ENCODE measurements around the gene TPM3. TPM values are rescaled to one million over a fixed set of nuclear protein-coding genes. Genes with fewer than 3 reads are reported as not detected.
A peak's percentile ranks its signal among the peaks of the same experiment; 100 is the strongest.

The TPM3 gene
- total and polyA plus RNA-seq, 9 of the 15 experiments (the other 6 are each of a cell fraction or from before 2014, with no cell fraction given): 202 to 604 (median 421) TPM

GRCh38 chr1:154159554-154159953 is 32.3 kb downstream of the TPM3 start (continued):
- TF ChIP-seq ZNF609 (CRISPR knock-in tag; IDR thresholded peaks at IDR 0.05; ENCODE audit: borderline replicate concordance): no peak
- no peak for TF ChIP-seq CXXC5 (CRISPR knock-in tag; IDR thresholded peaks at IDR 0.05)
- no peak for TF ChIP-seq MITF (IDR thresholded peaks at IDR 0.05)
- TF ChIP-seq PRDM10 (IDR thresholded peaks at IDR 0.05; ENCODE audit: partially characterized antibody): no peak
- no peak for TF ChIP-seq NFIC (IDR thresholded peaks at IDR 0.05)
- no peak for TF ChIP-seq ATF4 (CRISPR knock-in tag; IDR thresholded peaks at IDR 0.05)
- TF ChIP-seq RFX7 (CRISPR knock-in tag; IDR thresholded peaks at IDR 0.05): no peak
- TF ChIP-seq ZBTB26 (CRISPR knock-in tag; IDR thresholded peaks at IDR 0.05): no peak
- TF ChIP-seq MAFF (IDR thresholded peaks at IDR 0.05; ENCODE audit: low read length): no peak
- TF ChIP-seq STAT5A (IDR thresholded peaks at IDR 0.05; ENCODE audit: borderline replicate concordance, low read length): no peak
- no peak for TF ChIP-seq ZNF165 (CRISPR knock-in tag; IDR thresholded peaks at IDR 0.05; ENCODE audit: borderline replicate concordance)
- TF ChIP-seq GATAD2B (IDR thresholded peaks at IDR 0.05; ENCODE audit: borderline replicate concordance): peak; percentile 38; the same call in 1 of the 2 replicates
- TF ChIP-seq DIDO1 (tag; IDR thresholded peaks at IDR 0.05; ENCODE audit: low read depth): no peak
- no peak for TF ChIP-seq LARP7 (IDR thresholded peaks at IDR 0.05)
- TF ChIP-seq SRSF7 (optimal IDR thresholded peaks at IDR 0.05; ENCODE audit: low read depth, low read length): no peak
- TF ChIP-seq MBD2 (IDR thresholded peaks at IDR 0.05; ENCODE audit: borderline replicate concordance, low read depth): no peak
- TF ChIP-seq TRIM24 (IDR thresholded peaks at IDR 0.05): peak; percentile 62 to 86
- TF ChIP-seq SIN3B (IDR thresholded peaks at IDR 0.05; ENCODE audit: low read depth): no peak
- TF ChIP-seq TBP (optimal IDR thresholded peaks at IDR 0.05; ENCODE audit: low read depth, low read length): no peak

Data from K562 (cell line).